ENCODE data around the gene NPPB.

NPPB gene

DNA sequence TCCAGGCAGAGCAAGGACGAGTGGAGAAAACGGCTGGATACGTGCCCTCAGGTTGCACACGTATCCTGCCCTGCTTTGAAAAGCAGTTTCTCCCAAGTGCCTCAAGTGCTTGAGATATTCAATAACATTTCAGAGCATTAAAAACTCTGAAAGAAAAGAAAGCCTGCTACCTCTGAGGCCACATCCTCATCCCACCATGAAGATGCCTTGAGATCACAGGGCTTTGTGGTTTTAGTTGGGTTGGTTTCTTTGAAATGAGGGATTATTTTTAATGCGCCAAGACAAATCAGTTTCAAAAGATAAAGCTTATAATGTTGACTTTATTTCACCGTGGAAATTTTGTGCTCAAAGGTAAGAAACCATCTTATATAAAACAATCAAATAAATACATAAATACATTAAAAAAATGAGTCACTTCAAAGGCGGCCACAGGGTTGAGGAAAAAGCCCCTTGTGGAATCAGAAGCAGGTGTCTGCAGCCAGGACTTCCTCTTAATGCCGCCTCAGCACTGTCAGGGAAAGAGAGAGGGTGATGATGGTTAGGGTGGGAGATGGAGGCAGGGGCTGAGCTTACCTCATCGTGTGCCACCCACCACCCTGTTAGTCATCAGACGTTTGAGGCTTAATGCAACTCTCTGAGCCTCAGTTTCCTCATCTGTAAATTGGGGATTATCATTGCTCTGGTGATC lies 1.4 kb downstream of the NPPB start:
- Histone ChIP-seq H3K9me2 (ENCODE audit: low read depth, low read length) (no peaks in the 10 kb centered on the region), H3K36me3 (ENCODE audit: insufficient read depth, low read length) (no peaks in the 10 kb centered on the region), H3K9ac (ENCODE audit: low read length) (no peak overlapping the region), H3K27me3 (ENCODE audit: insufficient read depth, low read length) (peaks cover 8% of the 10 kb centered on the region; the same call in 1 of the 2 replicates), H3K4me3 (ENCODE audit: low read depth, low read length, poor library complexity, severe bottlenecking) (no peak overlapping the region), H3F3A (ENCODE audit: insufficient read depth, low read length) (no peaks in the 10 kb centered on the region), H2AFZ (ENCODE audit: low read length) (no peak overlapping the region), H3K4me1 (ENCODE audit: insufficient read depth, low read length, severe bottlenecking) (no peaks in the 10 kb centered on the region), H3K79me2 (ENCODE audit: insufficient read depth, low read length) (no peaks in the 10 kb centered on the region), H3K27ac (ENCODE audit: low read depth, low read length, poor library complexity, severe bottlenecking) (no peak overlapping the region), H4K20me1 (ENCODE audit: insufficient read depth, low read length) (no peaks in the 10 kb centered on the region), H3K4me2 (ENCODE audit: low read length) (no peak overlapping the region), H3K9me3 (ENCODE audit: low read length) (no peaks in the 10 kb centered on the region)
- no peak for TF ChIP-seq EZH2 (IDR thresholded peaks at IDR 0.05; ENCODE audit: borderline replicate concordance, low read length)
- TF ChIP-seq, protein P1, sequence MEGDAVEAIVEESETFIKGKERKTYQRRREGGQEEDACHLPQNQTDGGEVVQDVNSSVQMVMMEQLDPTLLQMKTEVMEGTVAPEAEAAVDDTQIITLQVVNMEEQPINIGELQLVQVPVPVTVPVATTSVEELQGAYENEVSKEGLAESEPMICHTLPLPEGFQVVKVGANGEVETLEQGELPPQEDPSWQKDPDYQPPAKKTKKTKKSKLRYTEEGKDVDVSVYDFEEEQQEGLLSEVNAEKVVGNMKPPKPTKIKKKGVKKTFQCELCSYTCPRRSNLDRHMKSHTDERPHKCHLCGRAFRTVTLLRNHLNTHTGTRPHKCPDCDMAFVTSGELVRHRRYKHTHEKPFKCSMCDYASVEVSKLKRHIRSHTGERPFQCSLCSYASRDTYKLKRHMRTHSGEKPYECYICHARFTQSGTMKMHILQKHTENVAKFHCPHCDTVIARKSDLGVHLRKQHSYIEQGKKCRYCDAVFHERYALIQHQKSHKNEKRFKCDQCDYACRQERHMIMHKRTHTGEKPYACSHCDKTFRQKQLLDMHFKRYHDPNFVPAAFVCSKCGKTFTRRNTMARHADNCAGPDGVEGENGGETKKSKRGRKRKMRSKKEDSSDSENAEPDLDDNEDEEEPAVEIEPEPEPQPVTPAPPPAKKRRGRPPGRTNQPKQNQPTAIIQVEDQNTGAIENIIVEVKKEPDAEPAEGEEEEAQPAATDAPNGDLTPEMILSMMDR (IDR thresholded peaks at IDR 0.05; ENCODE audit: low read length): no peak

DNA sequence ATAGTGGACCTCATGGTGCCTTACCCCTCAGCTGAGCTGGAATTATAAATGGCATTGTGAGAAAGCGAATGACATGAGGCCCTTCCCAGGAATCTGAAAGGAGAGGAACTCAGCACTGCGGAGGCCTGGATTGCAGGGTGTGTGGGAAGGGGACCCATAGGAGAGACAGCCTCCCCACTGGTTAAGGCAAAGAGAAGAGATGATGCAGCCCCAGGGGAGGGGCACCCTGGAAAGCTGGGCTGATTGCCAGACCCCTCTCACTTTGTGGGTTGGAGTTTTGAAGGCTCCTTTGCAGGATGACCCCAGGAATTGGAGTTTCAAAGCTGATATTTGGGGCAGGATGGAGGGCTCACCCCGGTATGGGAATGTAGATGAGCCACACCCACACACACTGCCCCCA lies 2.0 kb downstream of the NPPB start:
- no peaks in the 10 kb centered on the region for H4K20me1 ChIP-seq (ENCODE audit: insufficient read depth, low read length)
- TF ChIP-seq, protein P1 (IDR thresholded peaks at IDR 0.05; ENCODE audit: low read length): no peak
- no peak for TF ChIP-seq EZH2 (IDR thresholded peaks at IDR 0.05; ENCODE audit: borderline replicate concordance, low read length)
- H3K9ac ChIP-seq (ENCODE audit: low read length): no peak overlapping the region

DNA sequence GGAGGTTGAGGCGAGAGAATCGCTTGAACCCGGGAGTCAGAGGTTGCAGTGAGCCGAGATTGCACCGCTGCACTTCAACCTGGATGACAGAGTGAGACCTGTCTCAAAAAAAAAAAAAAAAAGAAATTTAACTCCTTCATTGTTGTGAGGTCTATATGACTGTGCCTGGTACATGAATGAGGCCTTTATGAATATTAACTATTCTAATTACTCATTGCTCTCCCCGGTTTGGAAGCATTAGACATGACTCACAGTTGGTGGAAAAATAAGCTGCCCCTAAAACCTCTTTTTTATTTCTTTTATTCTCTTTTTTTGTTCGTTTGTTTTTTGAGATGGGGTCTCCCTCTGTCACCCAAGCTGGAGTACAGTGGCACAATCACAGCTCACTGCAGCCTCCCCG lies 3.3 kb downstream of the NPPB start:
- no peaks in the 10 kb centered on the region for H3K79me2 ChIP-seq (ENCODE audit: insufficient read depth, low read length)
- no peak overlapping the region for H3K9ac ChIP-seq (ENCODE audit: low read length)
- no peaks in the 10 kb centered on the region for H4K20me1 ChIP-seq (ENCODE audit: insufficient read depth, low read length)
- H2AFZ ChIP-seq (ENCODE audit: low read length): no peak overlapping the region
- H3K36me3 ChIP-seq (ENCODE audit: insufficient read depth, low read length): no peaks in the 10 kb centered on the region; the same call in 1 of the 2 replicates
- H3K9me3 ChIP-seq (ENCODE audit: low read length): no peaks in the 10 kb centered on the region
- H3K4me2 ChIP-seq (ENCODE audit: low read length): no peak overlapping the region
- H3K27ac ChIP-seq (ENCODE audit: low read depth, low read length, poor library complexity, severe bottlenecking): no peak overlapping the region
- TF ChIP-seq, protein P1 (IDR thresholded peaks at IDR 0.05; ENCODE audit: low read length): no peak
- TF ChIP-seq EZH2 (IDR thresholded peaks at IDR 0.05; ENCODE audit: borderline replicate concordance, low read length): no peak
- H3K9me2 ChIP-seq (ENCODE audit: low read depth, low read length): no peaks in the 10 kb centered on the region
- peaks cover 10% of the 10 kb centered on the region for H3K4me1 ChIP-seq (ENCODE audit: insufficient read depth, low read length, severe bottlenecking)
- peaks cover 8% of the 10 kb centered on the region; the same call in 1 of the 2 replicates for H3K27me3 ChIP-seq (ENCODE audit: insufficient read depth, low read length)
- no peak overlapping the region for H3K4me3 ChIP-seq (ENCODE audit: low read depth, low read length, poor library complexity, severe bottlenecking)
- no peaks in the 10 kb centered on the region for H3F3A ChIP-seq (ENCODE audit: insufficient read depth, low read length)

More for the DNA sequence above, 2.0 kb downstream of the NPPB start:
- no peaks in the 10 kb centered on the region for H3K36me3 ChIP-seq (ENCODE audit: insufficient read depth, low read length)
- no peaks in the 10 kb centered on the region for H3K79me2 ChIP-seq (ENCODE audit: insufficient read depth, low read length)
- no peak overlapping the region for H3K4me3 ChIP-seq (ENCODE audit: low read depth, low read length, poor library complexity, severe bottlenecking)
- H3K9me2 ChIP-seq (ENCODE audit: low read depth, low read length): no peaks in the 10 kb centered on the region
- no peaks in the 10 kb centered on the region for H3K4me1 ChIP-seq (ENCODE audit: insufficient read depth, low read length, severe bottlenecking)
- H3K9me3 ChIP-seq (ENCODE audit: low read length): no peaks in the 10 kb centered on the region
- H3K4me2 ChIP-seq (ENCODE audit: low read length): no peak overlapping the region
- H2AFZ ChIP-seq (ENCODE audit: low read length): no peak overlapping the region
- no peaks in the 10 kb centered on the region for H3F3A ChIP-seq (ENCODE audit: insufficient read depth, low read length)
- H3K27me3 ChIP-seq (ENCODE audit: insufficient read depth, low read length): peaks cover 8% of the 10 kb centered on the region; the same call in 1 of the 2 replicates
- H3K27ac ChIP-seq (ENCODE audit: low read depth, low read length, poor library complexity, severe bottlenecking): no peak overlapping the region

All from OCI-LY1 (cell line).